Natural killer cell (primary cell): ENCODE measurements around the gene ABCB7. TPM values are rescaled to one million over a fixed set of nuclear protein-coding genes. Genes with fewer than 3 reads are reported as not detected.
"Not testable (repeated sequence)": the region's sequence is repeated elsewhere in the genome, so short reads cannot be mapped to it uniquely, and the experiment has no call there.

Experiments
- ATAC-seq, 3 donors: fragments of 150-1000 bp in 2 of 3; fragments of 200-7000 bp in 1 of 3; cut with Tn5 transposase; 1 replicate in 1 of 3; 2 replicates in 2 of 3; pipeline ENCODE4 v1.10.0; 2021; ENCODE audit warnings: mild to moderate bottlenecking in 2 of 3, moderate library complexity in 2 of 3
- DNase-seq, 2 donors: peaks; one replicate each; pipeline versions ENCODE4 v3.0.0 to v3.0.0-alpha.2; 2013 to 2021; ENCODE audit warnings: mixed read lengths in 1 of 2
- H3K27ac ChIP-seq: one replicate; pipeline ENCODE4 v1.5.1; 2013; ENCODE audit warnings: mild to moderate bottlenecking, low read length
- H3K27me3 ChIP-seq: one replicate; pipeline ENCODE4 v1.6.1; 2013; ENCODE audit warnings: low read length; ENCODE audit not compliant: control insufficient read depth, insufficient read depth
- H3K36me3 ChIP-seq: one replicate; pipeline ENCODE4 v1.6.1; 2013; ENCODE audit warnings: low read length; ENCODE audit not compliant: control insufficient read depth, insufficient read depth
- H3K4me1 ChIP-seq: one replicate; pipeline ENCODE4 v1.6.1; 2013; ENCODE audit warnings: low read length; ENCODE audit not compliant: control insufficient read depth, insufficient read depth
- H3K4me3 ChIP-seq: one replicate; pipeline ENCODE4 v1.5.1; 2013; ENCODE audit warnings: low read length
- H3K9me3 ChIP-seq: one replicate; pipeline ENCODE4 v1.6.1; 2013; ENCODE audit warnings: low read length; ENCODE audit not compliant: control insufficient read depth, insufficient read depth
- H3K27ac Mint-ChIP-seq, 2 donors: one replicate each; pipeline ENCODE4 v1.8.0; 2022; ENCODE audit warnings: mild to moderate bottlenecking in 2 of 2, mixed read lengths in 2 of 2, moderate library complexity in 1 of 2
- H3K27me3 Mint-ChIP-seq, 2 donors: one replicate each; pipeline ENCODE4 v1.8.0; 2022; ENCODE audit warnings: low read depth in 2 of 2, mixed read lengths in 2 of 2
- H3K36me3 Mint-ChIP-seq: one replicate; pipeline ENCODE4 v1.8.0; 2022; ENCODE audit warnings: mixed read lengths
- H3K4me1 Mint-ChIP-seq, 2 donors: one replicate each; pipeline ENCODE4 v1.8.0; 2022; ENCODE audit warnings: mixed read lengths in 2 of 2
- H3K4me3 Mint-ChIP-seq: one replicate; pipeline ENCODE4 v1.8.0; 2022; ENCODE audit warnings: mild to moderate bottlenecking, moderate library complexity, mixed read lengths
- H3K9me3 Mint-ChIP-seq, 2 donors: one replicate each; pipeline ENCODE4 v1.8.0; 2022; ENCODE audit warnings: mixed read lengths in 2 of 2
- WGBS: methylation state at CpG from one replicate; pipeline ENCODE4 v1.1.7; 2013; ENCODE audit warnings: missing lambda C conversion rate; ENCODE audit not compliant: insufficient coverage; 5-methylcytosine and 5-hydroxymethylcytosine counted together
- intact Hi-C: fragments of 100-400 bp; cut with micrococcal nuclease; formaldehyde crosslinking; loops from one replicate; pipeline ENCODE4 v1.14.2; 2022
- total RNA-seq, 4 donors: library from RNA; stranded (reverse); fragments of 120-200 nt in 1 of 4; gene quantifications; one replicate each; pipeline versions ENCODE4 v1.2.3 to v1.2.4, GENCODE V29; 2013 to 2022
- TF ChIP-seq, protein P1 (sequence below): fragments of 200-600 bp; IDR thresholded peaks from one replicate; pipeline ENCODE4 v1.8.0; 2022; ENCODE audit warnings: antibody characterized with exemption

The ABCB7 gene
- total RNA-seq, 3 donors from 2014 or later (not counting 1 experiment from before 2014, with no cell fraction given): 17.9 to 26.8 (median 20.4) TPM

DNA sequence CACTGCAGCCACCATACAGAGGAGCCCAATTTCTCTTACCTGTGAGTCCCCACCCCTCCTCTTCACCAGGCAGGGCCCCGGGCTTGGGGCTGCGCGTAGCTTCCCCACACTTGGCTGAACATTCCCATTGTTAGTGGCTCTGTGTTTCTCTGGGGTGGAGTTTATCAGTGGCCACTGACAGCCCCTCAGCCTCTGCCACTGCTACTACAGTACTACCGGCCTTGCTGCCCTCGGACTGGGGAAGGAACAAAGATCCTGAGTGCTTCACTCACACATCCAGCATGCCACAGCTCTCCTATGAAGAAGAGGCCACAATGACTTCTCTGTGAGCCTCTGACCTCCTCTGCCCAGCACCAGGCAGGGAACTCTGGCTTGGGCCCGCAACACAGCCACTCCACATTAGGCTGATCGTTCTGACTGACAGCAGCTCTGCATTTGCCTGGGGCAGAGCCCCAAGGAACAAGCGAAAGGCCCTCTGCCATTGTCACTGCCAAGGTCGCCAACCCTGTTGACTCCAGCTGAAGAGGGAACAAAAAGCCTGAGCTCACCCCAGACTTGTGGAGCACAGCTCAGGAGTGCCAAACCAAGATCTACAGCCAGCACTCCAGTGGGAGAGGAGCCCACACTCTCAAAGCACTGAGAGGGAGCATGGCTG, 24.0 kb downstream of the ABCB7 start:
- Mint-ChIP-seq H3K4me3 (no peak overlapping the region), H3K9me3 (no peaks in the 10 kb centered on the region), H3K27ac (no peak overlapping the region), H3K36me3 (no peaks in the 10 kb centered on the region), H3K4me1 (peaks cover 44 to 50% of the 10 kb centered on the region in 2 donors), H3K27me3 (no peaks in the 10 kb centered on the region)
- Histone ChIP-seq H3K36me3 (no peaks in the 10 kb centered on the region), H3K4me1 (no peaks in the 10 kb centered on the region), H3K27me3 (no peaks in the 10 kb centered on the region), H3K4me3 (no peak overlapping the region), H3K9me3 (no peaks in the 10 kb centered on the region), H3K27ac (no peak overlapping the region)
- intact Hi-C loops: no loop called here
- DNase-seq: no peak
- no peak for ATAC-seq
- TF ChIP-seq, protein P1, sequence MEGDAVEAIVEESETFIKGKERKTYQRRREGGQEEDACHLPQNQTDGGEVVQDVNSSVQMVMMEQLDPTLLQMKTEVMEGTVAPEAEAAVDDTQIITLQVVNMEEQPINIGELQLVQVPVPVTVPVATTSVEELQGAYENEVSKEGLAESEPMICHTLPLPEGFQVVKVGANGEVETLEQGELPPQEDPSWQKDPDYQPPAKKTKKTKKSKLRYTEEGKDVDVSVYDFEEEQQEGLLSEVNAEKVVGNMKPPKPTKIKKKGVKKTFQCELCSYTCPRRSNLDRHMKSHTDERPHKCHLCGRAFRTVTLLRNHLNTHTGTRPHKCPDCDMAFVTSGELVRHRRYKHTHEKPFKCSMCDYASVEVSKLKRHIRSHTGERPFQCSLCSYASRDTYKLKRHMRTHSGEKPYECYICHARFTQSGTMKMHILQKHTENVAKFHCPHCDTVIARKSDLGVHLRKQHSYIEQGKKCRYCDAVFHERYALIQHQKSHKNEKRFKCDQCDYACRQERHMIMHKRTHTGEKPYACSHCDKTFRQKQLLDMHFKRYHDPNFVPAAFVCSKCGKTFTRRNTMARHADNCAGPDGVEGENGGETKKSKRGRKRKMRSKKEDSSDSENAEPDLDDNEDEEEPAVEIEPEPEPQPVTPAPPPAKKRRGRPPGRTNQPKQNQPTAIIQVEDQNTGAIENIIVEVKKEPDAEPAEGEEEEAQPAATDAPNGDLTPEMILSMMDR: no peak
- WGBS: 94% methylated on average over 6 of the region's 9 CpGs

GRCh38 chrX:75129069-75129468, 27.0 kb downstream of the ABCB7 start:
- H3K27me3 Mint-ChIP-seq, H3K9me3 ChIP-seq, DNase-seq, H3K9me3 Mint-ChIP-seq, ATAC-seq, H3K27ac Mint-ChIP-seq, intact Hi-C loops, H3K27me3 ChIP-seq, H3K4me1 ChIP-seq, H3K36me3 Mint-ChIP-seq, H3K4me3 Mint-ChIP-seq, H3K4me3 ChIP-seq, H3K27ac ChIP-seq, H3K36me3 ChIP-seq: not testable (repeated sequence)
- WGBS: 93% methylated on average over 2 of the region's 4 CpGs
- peaks cover 34 to 36% of the 10 kb centered on the region in 2 donors for H3K4me1 Mint-ChIP-seq

DNA sequence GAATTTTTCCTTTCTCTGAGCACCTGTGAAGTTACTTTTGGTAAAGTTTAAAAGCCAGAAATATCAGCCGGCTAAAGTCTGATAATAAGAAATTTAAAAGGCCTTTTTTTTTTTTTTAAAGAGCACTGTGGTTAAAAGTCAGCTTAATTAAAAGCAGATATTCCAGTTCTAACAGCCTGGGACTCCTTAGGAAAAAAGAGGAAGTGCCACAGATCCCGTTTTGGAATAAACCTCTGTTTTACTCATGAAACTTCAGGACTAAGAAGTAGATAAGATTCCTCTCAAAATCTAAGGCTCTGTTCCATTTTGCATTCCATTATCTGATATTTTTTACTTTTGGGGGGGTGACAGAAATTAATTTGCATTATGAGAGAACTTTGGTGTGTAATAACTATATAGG, 37.8 kb downstream of the ABCB7 start:
- DNase-seq (no peak), ATAC-seq (no peak)
- H3K9me3 Mint-ChIP-seq: no peaks in the 10 kb centered on the region
- H3K27me3 Mint-ChIP-seq: no peaks in the 10 kb centered on the region
- H3K4me1 Mint-ChIP-seq: peaks cover 0 to 10% of the 10 kb centered on the region in 2 donors
- intact Hi-C loops: no loop called here
- H3K36me3 Mint-ChIP-seq: no peaks in the 10 kb centered on the region
- H3K9me3 ChIP-seq: no peaks in the 10 kb centered on the region
- no peak overlapping the region for H3K4me3 Mint-ChIP-seq
- H3K27ac Mint-ChIP-seq: no peak overlapping the region
- H3K4me1 ChIP-seq: no peaks in the 10 kb centered on the region
- TF ChIP-seq, protein P1: no peak
- WGBS: 100% methylated on average over 1 of the region's 2 CpGs
- no peak overlapping the region for H3K4me3 ChIP-seq
- H3K36me3 ChIP-seq: no peaks in the 10 kb centered on the region
- H3K27me3 ChIP-seq: no peaks in the 10 kb centered on the region
- H3K27ac ChIP-seq: no peak overlapping the region

GRCh38 chrX:75115707-75116413, 40.2 kb downstream of the ABCB7 start:
- Histone ChIP-seq H3K36me3 (no peaks in the 10 kb centered on the region), H3K9me3 (no peaks in the 10 kb centered on the region), H3K4me1 (no peaks in the 10 kb centered on the region), H3K27ac (no peak overlapping the region), H3K4me3 (no peak overlapping the region), H3K27me3 (no peaks in the 10 kb centered on the region)
- Mint-ChIP-seq H3K27me3 (no peaks in the 10 kb centered on the region), H3K9me3 (no peaks in the 10 kb centered on the region), H3K27ac (no peak overlapping the region), H3K4me3 (no peak overlapping the region), H3K36me3 (no peaks in the 10 kb centered on the region), H3K4me1 (peaks cover 0 to 5% of the 10 kb centered on the region in 2 donors)
- TF ChIP-seq, protein P1: no peak
- DNase-seq (no peak), ATAC-seq (no peak)
- WGBS: 100% methylated on average over 4 of the region's 5 CpGs
- intact Hi-C loops: no loop called here
